H9 (cell line): ENCODE data around the gene TEX54. TPM values are rescaled to one million over a fixed set of nuclear protein-coding genes. Genes with fewer than 3 reads are reported as not detected.

Experiments used
- DNase-seq: peaks from one replicate; pipeline ENCODE4 v3.0.0-alpha.2; 2017
- H2AFZ ChIP-seq: one replicate; pipeline ENCODE4 v1.6.1; 2013; ENCODE audit warnings: mild to moderate bottlenecking, low read length, control low read depth, moderate library complexity
- H2AK5ac ChIP-seq: 2 replicates; pipeline ENCODE4 v1.6.1; 2013; ENCODE audit warnings: low read length, control low read depth, mixed read lengths; ENCODE audit not compliant: insufficient read length
- H2BK120ac ChIP-seq: one replicate; pipeline ENCODE4 v1.6.1; 2013; ENCODE audit warnings: low read depth, mild to moderate bottlenecking, low read length, control low read depth, inconsistent platforms; ENCODE audit not compliant: poor library complexity, severe bottlenecking
- H2BK12ac ChIP-seq: 2 replicates; pipeline ENCODE4 v1.6.1; 2013; ENCODE audit warnings: low read length, control low read depth, mixed read lengths, low read depth; ENCODE audit not compliant: insufficient read length
- H2BK15ac ChIP-seq: 2 replicates; pipeline ENCODE4 v1.6.1; 2013; ENCODE audit warnings: low read depth, low read length, control low read depth
- H2BK20ac ChIP-seq: one replicate; pipeline ENCODE4 v1.6.1; 2013; ENCODE audit warnings: low read depth, mild to moderate bottlenecking, low read length, control low read depth, inconsistent platforms; ENCODE audit not compliant: poor library complexity, severe bottlenecking
- H2BK5ac ChIP-seq: 2 replicates; pipeline ENCODE4 v1.6.1; 2013; ENCODE audit warnings: low read length, control low read depth, mixed read lengths; ENCODE audit not compliant: insufficient read length
- H3K14ac ChIP-seq: 2 replicates; pipeline ENCODE4 v1.6.1; 2013; ENCODE audit warnings: low read length, control low read depth; ENCODE audit not compliant: insufficient read depth
- H3K18ac ChIP-seq: 2 replicates; pipeline ENCODE4 v1.6.1; 2013; ENCODE audit warnings: low read depth, mild to moderate bottlenecking, mixed read lengths, low read length, control low read depth; ENCODE audit not compliant: insufficient read length
- H3K23ac ChIP-seq: 2 replicates; pipeline ENCODE4 v1.6.1; 2013; ENCODE audit warnings: low read length, control low read depth, mixed read lengths, low read depth; ENCODE audit not compliant: insufficient read length
- H3K23me2 ChIP-seq: 2 replicates; pipeline ENCODE4 v1.6.1; 2013; ENCODE audit warnings: low read depth, mild to moderate bottlenecking, mixed read lengths, low read length, control low read depth; ENCODE audit not compliant: insufficient read length, poor library complexity, severe bottlenecking
- H3K27ac ChIP-seq: 2 replicates; pipeline ENCODE4 v1.5.1; 2013; ENCODE audit warnings: low read length, control low read depth, mixed read lengths, low read depth; ENCODE audit not compliant: insufficient read length
- H3K27me3 ChIP-seq: 2 replicates; pipeline ENCODE4 v1.6.1; 2013; ENCODE audit warnings: low read length, control low read depth, inconsistent platforms; ENCODE audit not compliant: insufficient read depth
- H3K4ac ChIP-seq: 2 replicates; pipeline ENCODE4 v1.6.1; 2013; ENCODE audit warnings: low read depth, mild to moderate bottlenecking, control low read depth, inconsistent platforms, low read length, moderate library complexity
- H3K4me1 ChIP-seq: 2 replicates; pipeline ENCODE4 v1.6.1; 2013; ENCODE audit warnings: low read length, control low read depth, inconsistent platforms; ENCODE audit not compliant: insufficient read depth
- H3K4me2 ChIP-seq: 2 replicates; pipeline ENCODE4 v1.6.1; 2013; ENCODE audit warnings: low read length, control low read depth, mixed read lengths; ENCODE audit not compliant: insufficient read length, insufficient read depth
- H3K56ac ChIP-seq: 2 replicates; pipeline ENCODE4 v1.6.1; 2013; ENCODE audit warnings: low read depth, mild to moderate bottlenecking, mixed read lengths, low read length, control low read depth; ENCODE audit not compliant: insufficient read length
- H3K79me1 ChIP-seq: 2 replicates; pipeline ENCODE4 v1.6.1; 2013; ENCODE audit warnings: low read depth, mild to moderate bottlenecking, moderate library complexity, low read length, control low read depth, inconsistent platforms; ENCODE audit not compliant: insufficient read depth, poor library complexity, severe bottlenecking
- H3K79me2 ChIP-seq: 2 replicates; pipeline ENCODE4 v1.6.1; 2013; ENCODE audit warnings: low read length, control low read depth, inconsistent platforms; ENCODE audit not compliant: insufficient read depth
- H3K9ac ChIP-seq: 2 replicates; pipeline ENCODE4 v1.6.1; 2013; ENCODE audit warnings: low read length, control low read depth, mixed read lengths; ENCODE audit not compliant: insufficient read length; ENCODE audit errors: extremely low read depth
- H3K9me3 ChIP-seq: one replicate; pipeline ENCODE4 v1.6.1; 2013; ENCODE audit warnings: low read depth, low read length, inconsistent platforms; ENCODE audit not compliant: control insufficient read depth
- H3T11ph ChIP-seq: one replicate; pipeline ENCODE4 v1.6.1; 2013; ENCODE audit warnings: mild to moderate bottlenecking, low read length, control low read depth, inconsistent platforms
- H4K20me1 ChIP-seq: one replicate; pipeline ENCODE4 v1.6.1; 2013; ENCODE audit not compliant: control insufficient read depth, insufficient read length, insufficient read depth
- H4K5ac ChIP-seq: 2 replicates; pipeline ENCODE4 v1.6.1; 2013; ENCODE audit warnings: low read depth, mild to moderate bottlenecking, mixed read lengths, low read length, control low read depth; ENCODE audit not compliant: insufficient read length
- H4K8ac ChIP-seq: replicated peaks from 2 replicates; pipeline ENCODE4 v1.6.1; 2013; ENCODE audit warnings: low read length, control low read depth, mixed read lengths, low read depth; ENCODE audit not compliant: insufficient read length
- H4K91ac ChIP-seq: 2 replicates; pipeline ENCODE4 v1.6.1; 2013; ENCODE audit warnings: low read depth, mild to moderate bottlenecking, moderate library complexity, mixed read lengths, low read length, control low read depth; ENCODE audit not compliant: insufficient read length
- H3K27ac Mint-ChIP-seq, 3 experiments: 2 replicates in 2 of 3; 3 replicates in 1 of 3; pipeline ENCODE4 v1.8.0; 2020 to 2021; ENCODE audit warnings: mixed read lengths in 3 of 3, mild to moderate bottlenecking in 1 of 3, moderate library complexity in 1 of 3
- H3K27me3 Mint-ChIP-seq: 2 replicates; pipeline ENCODE4 v1.8.0; 2021; ENCODE audit warnings: low read depth, mild to moderate bottlenecking, moderate library complexity, mixed read lengths
- H3K36me3 Mint-ChIP-seq, 3 experiments: 2 replicates in 2 of 3; 3 replicates in 1 of 3; pipeline ENCODE4 v1.8.0; 2020 to 2021; ENCODE audit warnings: low read depth in 3 of 3, mixed read lengths in 3 of 3; ENCODE audit not compliant: insufficient read depth in 1 of 3
- H3K4me1 Mint-ChIP-seq, 2 experiments: 2 replicates each; pipeline ENCODE4 v1.8.0; 2020; ENCODE audit warnings: mixed read lengths in 2 of 2
- H3K4me3 Mint-ChIP-seq, 2 experiments: 2 replicates in 1 of 2; 3 replicates in 1 of 2; pipeline ENCODE4 v1.8.0; 2020 to 2021; ENCODE audit warnings: mild to moderate bottlenecking in 2 of 2, mixed read lengths in 2 of 2, moderate library complexity in 1 of 2
- H3K9me3 Mint-ChIP-seq, 2 experiments: 2 replicates in 1 of 2; 3 replicates in 1 of 2; pipeline ENCODE4 v1.8.0; 2020; ENCODE audit warnings: mild to moderate bottlenecking in 2 of 2, mixed read lengths in 2 of 2, moderate library complexity in 1 of 2
- WGBS: extraction: QIAGEN DNeasy Blood & Tissue Kit; methylation state at CpG from one replicate; pipeline ENCODE4 v1.1.7; 2013; ENCODE audit warnings: missing lambda C conversion rate, low lambda C conversion rate, mixed read lengths; ENCODE audit not compliant: insufficient read length; ENCODE audit errors: extremely low coverage; 5-methylcytosine and 5-hydroxymethylcytosine counted together
- total RNA-seq: library from RNA; stranded (reverse); gene quantifications from 2 replicates; pipeline ENCODE4 v1.2.1, GENCODE V29; 2021
- TF ChIP-seq, protein P1 (sequence below): fragments of 200-600 bp; sonication (generic); conservative IDR thresholded peaks from 3 replicates; pipeline ENCODE4 v1.8.0; 2021; ENCODE audit warnings: antibody characterized with exemption, mild to moderate bottlenecking

TEX54 gene
- total RNA-seq, 1 experiment from 2014 or later: 1.2 TPM

DNA sequence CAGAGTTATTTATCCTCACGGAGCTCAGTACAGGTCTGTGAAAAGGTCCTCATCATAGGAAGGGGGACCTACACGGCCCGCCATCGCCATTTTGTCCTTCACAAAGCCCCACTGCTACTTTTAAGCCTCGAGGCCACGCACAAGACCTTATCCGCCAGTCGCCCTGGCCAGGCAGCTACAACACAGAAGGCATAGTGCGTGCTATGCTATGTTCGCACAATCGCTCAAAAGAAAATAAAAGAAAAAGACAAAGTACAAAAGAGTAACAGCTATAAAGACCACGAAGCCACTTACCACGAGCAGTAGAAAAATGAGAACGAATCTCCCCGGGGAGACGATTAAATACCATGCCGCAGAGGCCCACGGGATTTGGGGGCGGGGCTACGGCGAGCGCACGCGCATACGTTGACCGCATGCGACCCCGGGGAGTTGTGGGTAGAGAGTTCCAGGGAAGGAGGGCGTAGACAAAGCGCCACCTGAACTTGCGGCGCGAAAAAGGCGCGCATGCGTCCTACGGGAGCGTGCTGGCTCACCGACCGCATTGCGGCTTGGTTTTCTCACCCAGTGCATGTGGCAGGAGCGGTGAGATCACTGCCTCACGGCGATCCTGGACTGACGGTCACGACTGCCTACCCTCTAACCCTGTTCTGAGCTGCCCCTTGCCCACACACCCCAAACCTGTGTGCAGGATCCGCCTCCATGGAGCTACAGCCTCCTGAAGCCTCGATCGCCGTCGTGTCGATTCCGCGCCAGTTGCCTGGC lies 23.1 kb upstream of the TEX54 start:
- Histone ChIP-seq H3K18ac (peak overlapping the region; percentile 99), H3K4ac (peak overlapping the region; percentile 28; the same call in 1 of the 2 replicates), H3K27ac (peak overlapping the region; percentile 72), H4K5ac (peak overlapping the region; percentile 93), H3K56ac (peak overlapping the region; percentile 90), H2BK120ac (no peak overlapping the region), H3K4me1 (no peaks in the 10 kb centered on the region; the same call in none of the 2 replicates), H3T11ph (no peak overlapping the region), H4K91ac (peak overlapping the region; percentile 32), H2AFZ (no peak overlapping the region), H2AK5ac (no peak overlapping the region), H3K23ac (peak overlapping the region; percentile 0), H3K9ac (peak overlapping the region; percentile 100), H2BK12ac (no peak overlapping the region), H3K79me2 (peaks cover 53% of the 10 kb centered on the region), H4K20me1 (no peaks in the 10 kb centered on the region), H2BK20ac (no peak overlapping the region), H3K9me3 (no peaks in the 10 kb centered on the region), H4K8ac (peak overlapping the region; percentile 8), H3K27me3 (no peaks in the 10 kb centered on the region), H3K23me2 (peaks cover 20% of the 10 kb centered on the region), H3K14ac (peak overlapping the region; percentile 99), H3K4me2 (peak overlapping the region; percentile 98), H3K79me1 (no peaks in the 10 kb centered on the region), H2BK15ac (no peak overlapping the region), H2BK5ac (peak overlapping the region; percentile 87)
- Mint-ChIP-seq H3K9me3 (peaks cover 6 to 10% of the 10 kb centered on the region in 2 experiments; a peak in 4 of 5 replicates), H3K36me3 (peaks cover 56 to 74% (median 57%) of the 10 kb centered on the region in 3 experiments), H3K4me1 (peaks cover 48 to 59% of the 10 kb centered on the region in 2 experiments), H3K27me3 (peaks cover 4% of the 10 kb centered on the region; the same call in 1 of the 2 replicates), H3K27ac (peak overlapping the region; percentile 98 to 100 (median 99)), H3K4me3 (peak overlapping the region; percentile 99)
- DNase-seq: peak; percentile 98
- no CpG with 5 or more reads among the region's 54 CpGs for WGBS
- TF ChIP-seq, protein P1, sequence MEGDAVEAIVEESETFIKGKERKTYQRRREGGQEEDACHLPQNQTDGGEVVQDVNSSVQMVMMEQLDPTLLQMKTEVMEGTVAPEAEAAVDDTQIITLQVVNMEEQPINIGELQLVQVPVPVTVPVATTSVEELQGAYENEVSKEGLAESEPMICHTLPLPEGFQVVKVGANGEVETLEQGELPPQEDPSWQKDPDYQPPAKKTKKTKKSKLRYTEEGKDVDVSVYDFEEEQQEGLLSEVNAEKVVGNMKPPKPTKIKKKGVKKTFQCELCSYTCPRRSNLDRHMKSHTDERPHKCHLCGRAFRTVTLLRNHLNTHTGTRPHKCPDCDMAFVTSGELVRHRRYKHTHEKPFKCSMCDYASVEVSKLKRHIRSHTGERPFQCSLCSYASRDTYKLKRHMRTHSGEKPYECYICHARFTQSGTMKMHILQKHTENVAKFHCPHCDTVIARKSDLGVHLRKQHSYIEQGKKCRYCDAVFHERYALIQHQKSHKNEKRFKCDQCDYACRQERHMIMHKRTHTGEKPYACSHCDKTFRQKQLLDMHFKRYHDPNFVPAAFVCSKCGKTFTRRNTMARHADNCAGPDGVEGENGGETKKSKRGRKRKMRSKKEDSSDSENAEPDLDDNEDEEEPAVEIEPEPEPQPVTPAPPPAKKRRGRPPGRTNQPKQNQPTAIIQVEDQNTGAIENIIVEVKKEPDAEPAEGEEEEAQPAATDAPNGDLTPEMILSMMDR: no peak
